OCI-LY1 (cell line): Measurements from ENCODE around the gene PARD3B.

Experiments
- H2AFZ ChIP-seq: fragments of 200-600 bp; sonication (generic), shearing (Covaris generic); 2 replicates; pipeline ENCODE4 v1.6.0; 2014; ENCODE audit warnings: antibody characterized with exemption, mild to moderate bottlenecking, low read length
- H3F3A ChIP-seq: fragments of 200-600 bp; sonication (generic), shearing (Covaris generic); 2 replicates; pipeline ENCODE4 v1.6.0; 2014; ENCODE audit warnings: mild to moderate bottlenecking, antibody characterized with exemption, low read length, moderate library complexity; ENCODE audit not compliant: insufficient read depth
- H3K27ac ChIP-seq: fragments of 200-600 bp; sonication (generic); 2 replicates; pipeline ENCODE4 v1.5.1; 2014; ENCODE audit warnings: low read length, mixed run types, mild to moderate bottlenecking, low read depth; ENCODE audit not compliant: poor library complexity, severe bottlenecking
- H3K27me3 ChIP-seq: fragments of 200-600 bp; sonication (generic); 2 replicates; pipeline ENCODE4 v1.6.0; 2014; ENCODE audit warnings: antibody characterized with exemption, mild to moderate bottlenecking, low read length, moderate library complexity; ENCODE audit not compliant: insufficient read depth
- H3K36me3 ChIP-seq: fragments of 200-600 bp; sonication (generic); 2 replicates; pipeline ENCODE4 v1.6.1; 2014; ENCODE audit warnings: mild to moderate bottlenecking, antibody characterized with exemption, low read length, moderate library complexity, mixed read lengths; ENCODE audit not compliant: insufficient read depth
- H3K4me1 ChIP-seq: fragments of 200-600 bp; sonication (generic); 2 replicates; pipeline ENCODE4 v1.5.1; 2014; ENCODE audit warnings: mild to moderate bottlenecking, low read length, moderate library complexity; ENCODE audit not compliant: insufficient read depth, severe bottlenecking
- H3K4me2 ChIP-seq: fragments of 200-600 bp; sonication (generic), shearing (Covaris generic); 2 replicates; pipeline ENCODE4 v1.6.1; 2014; ENCODE audit warnings: low read length
- H3K4me3 ChIP-seq: fragments of 200-600 bp; sonication (generic); 2 replicates; pipeline ENCODE4 v1.5.1; 2014; ENCODE audit warnings: low read length, low read depth, mild to moderate bottlenecking, mixed read lengths; ENCODE audit not compliant: poor library complexity, severe bottlenecking
- H3K79me2 ChIP-seq: fragments of 200-600 bp; shearing (Covaris generic); 2 replicates; pipeline ENCODE4 v1.6.1; 2016; ENCODE audit warnings: mixed run types, low read length, mixed read lengths; ENCODE audit not compliant: insufficient read depth
- H3K9ac ChIP-seq: fragments of 200-600 bp; sonication (generic), shearing (Covaris generic); 2 replicates; pipeline ENCODE4 v1.6.1; 2014; ENCODE audit warnings: mild to moderate bottlenecking, low read length, mixed read lengths
- H3K9me2 ChIP-seq: fragments of 200-600 bp; sonication (generic), shearing (Covaris generic); 2 replicates; pipeline ENCODE4 v1.6.1; 2014; ENCODE audit warnings: low read depth, mild to moderate bottlenecking, low read length, mixed read lengths
- H3K9me3 ChIP-seq: fragments of 200-600 bp; shearing (Covaris generic); 2 replicates; pipeline ENCODE4 v1.6.1; 2014; ENCODE audit warnings: low read length, mixed read lengths
- H4K20me1 ChIP-seq: fragments of 200-600 bp; sonication (generic), shearing (Covaris generic); 2 replicates; pipeline ENCODE4 v1.6.0; 2016; ENCODE audit warnings: mild to moderate bottlenecking, low read length; ENCODE audit not compliant: insufficient read depth
- CTCF ChIP-seq: fragments of 200-600 bp; sonication (generic), shearing (Covaris generic); IDR thresholded peaks from 2 replicates; pipeline ENCODE4 v1.5.1; 2017; ENCODE audit warnings: mild to moderate bottlenecking, antibody characterized with exemption, low read length, moderate library complexity, mixed read lengths
- EZH2 ChIP-seq: fragments of 200-600 bp; sonication (generic), shearing (Covaris generic); IDR thresholded peaks from 2 replicates; pipeline ENCODE4 v1.8.0; 2017; ENCODE audit warnings: borderline replicate concordance, mixed run types, mild to moderate bottlenecking, antibody characterized with exemption, low read length, moderate library complexity, mixed read lengths

The PARD3B gene

GRCh38 chr2:205561441-205561840 is 1016.2 kb downstream of the PARD3B start:
- Histone ChIP-seq H3K79me2 (no peaks in the 10 kb centered on the region), H4K20me1 (no peaks in the 10 kb centered on the region), H3K4me2 (no peak overlapping the region), H3K27ac (no peak overlapping the region), H3K9me3 (no peaks in the 10 kb centered on the region), H3F3A (no peaks in the 10 kb centered on the region), H3K9me2 (no peaks in the 10 kb centered on the region), H3K27me3 (no peaks in the 10 kb centered on the region), H3K36me3 (no peaks in the 10 kb centered on the region), H2AFZ (no peak overlapping the region), H3K9ac (no peak overlapping the region), H3K4me3 (no peak overlapping the region), H3K4me1 (no peaks in the 10 kb centered on the region)
- no peak for TF ChIP-seq CTCF
- no peak for TF ChIP-seq EZH2

GRCh38 chr2:205563646-205564045 is 1018.4 kb downstream of the PARD3B start:
- no peaks in the 10 kb centered on the region for H3K9me3 ChIP-seq
- no peak overlapping the region for H3K27ac ChIP-seq
- H3K4me2 ChIP-seq = no peak overlapping the region
- H3K79me2 ChIP-seq = no peaks in the 10 kb centered on the region
- no peaks in the 10 kb centered on the region for H3F3A ChIP-seq
- no peaks in the 10 kb centered on the region for H3K36me3 ChIP-seq
- no peaks in the 10 kb centered on the region for H3K9me2 ChIP-seq
- no peaks in the 10 kb centered on the region for H4K20me1 ChIP-seq
- no peak overlapping the region for H3K4me3 ChIP-seq
- H3K27me3 ChIP-seq = no peaks in the 10 kb centered on the region
- H3K9ac ChIP-seq = no peak overlapping the region
- H3K4me1 ChIP-seq = no peaks in the 10 kb centered on the region
- H2AFZ ChIP-seq = no peak overlapping the region
- TF ChIP-seq CTCF (peak; percentile 45; the same call in 1 of the 2 replicates), EZH2 (no peak)

- no peaks in the 10 kb centered on the region for H3K27me3 ChIP-seq
- no peak overlapping the region for H3K27ac ChIP-seq
- no peaks in the 10 kb centered on the region for H3K4me1 ChIP-seq
- no peak overlapping the region for H2AFZ ChIP-seq
- no peaks in the 10 kb centered on the region for H3F3A ChIP-seq
- no peak overlapping the region for H3K4me2 ChIP-seq
- no peaks in the 10 kb centered on the region for H3K36me3 ChIP-seq
- no peaks in the 10 kb centered on the region for H3K9me2 ChIP-seq
- no peaks in the 10 kb centered on the region for H3K79me2 ChIP-seq
- no peaks in the 10 kb centered on the region for H3K9me3 ChIP-seq
- H3K4me3 ChIP-seq = no peak overlapping the region
- no peaks in the 10 kb centered on the region for H4K20me1 ChIP-seq
- TF ChIP-seq CTCF (no peak), EZH2 (no peak)
- no peak overlapping the region for H3K9ac ChIP-seq
These were observed 1019.3 kb downstream of the PARD3B start for GRCh38 chr2:205564346-205565141.
